NCI-H187 treated with DMSO at 0.1 percent for 48 hours (cell line): Measurements from ENCODE around the gene PLA2G4E.

ENCODE experiments used
- DNase-seq: peaks from one replicate; lab custom pipeline; 2025; lab: John Stamatoyannopoulos, UW

PLA2G4E gene

DNA sequence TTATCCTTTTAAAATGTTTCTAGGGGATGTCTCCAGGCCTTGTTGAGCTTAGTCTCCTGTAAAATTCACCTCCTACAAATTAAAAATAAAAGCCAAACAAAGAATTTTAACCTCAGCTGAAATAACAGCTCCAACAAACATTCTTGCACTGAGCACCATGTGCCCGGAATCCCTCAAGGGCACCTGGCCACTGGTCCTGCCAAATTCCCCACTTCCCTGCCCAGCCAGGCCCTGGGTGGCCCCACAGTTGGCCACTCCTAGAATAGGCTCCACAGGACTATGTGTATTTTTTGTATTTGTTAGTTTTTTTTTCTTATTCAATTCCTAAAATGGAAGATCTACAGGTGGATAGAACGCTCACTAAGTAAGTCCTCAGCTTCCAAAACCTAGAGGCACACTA lies 33.1 kb upstream of the PLA2G4E start:
- DNase-seq: no peak

- no peak for DNase-seq
These were observed 32.2 kb upstream of the PLA2G4E start for GRCh38 chr15:42053010-42053409.

DNA sequence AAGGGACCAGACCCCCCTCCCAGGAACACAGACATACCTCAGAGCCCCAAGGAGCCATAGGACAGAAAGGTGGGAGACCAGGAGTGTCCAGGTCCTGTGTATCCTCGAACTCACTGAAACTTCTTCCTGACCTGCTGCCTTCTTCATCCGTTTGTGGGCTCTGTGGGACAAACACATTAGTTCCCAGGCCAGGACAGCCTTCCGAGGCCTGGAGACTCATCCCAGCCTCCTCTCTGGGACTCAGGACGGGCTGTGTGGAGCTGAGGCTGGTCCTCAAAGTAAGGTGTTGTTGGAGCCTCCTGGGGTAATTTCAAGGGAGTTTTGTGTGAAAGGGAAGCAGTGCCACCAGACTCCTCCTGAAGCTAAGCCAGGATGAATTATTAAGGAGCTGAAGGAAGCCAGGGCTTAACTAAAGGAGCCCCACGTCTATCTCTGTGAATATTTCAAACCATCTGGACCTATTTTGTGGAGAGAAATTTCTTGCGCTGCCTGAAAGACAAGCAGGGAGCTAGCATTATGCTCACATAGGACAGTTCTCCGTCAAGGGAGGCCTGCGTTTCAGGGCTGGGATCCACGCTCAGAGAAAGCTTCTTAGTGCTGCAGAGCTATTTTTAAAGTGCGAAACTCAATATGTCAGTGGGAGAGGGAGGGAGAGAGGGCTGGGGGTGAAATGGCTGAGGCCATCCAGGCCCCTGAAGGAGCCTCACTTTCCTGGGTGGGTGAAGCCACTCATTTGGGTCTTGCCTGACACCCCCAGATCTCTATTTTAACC lies 29.8 kb upstream of the PLA2G4E start:
- no peak for DNase-seq

DNA sequence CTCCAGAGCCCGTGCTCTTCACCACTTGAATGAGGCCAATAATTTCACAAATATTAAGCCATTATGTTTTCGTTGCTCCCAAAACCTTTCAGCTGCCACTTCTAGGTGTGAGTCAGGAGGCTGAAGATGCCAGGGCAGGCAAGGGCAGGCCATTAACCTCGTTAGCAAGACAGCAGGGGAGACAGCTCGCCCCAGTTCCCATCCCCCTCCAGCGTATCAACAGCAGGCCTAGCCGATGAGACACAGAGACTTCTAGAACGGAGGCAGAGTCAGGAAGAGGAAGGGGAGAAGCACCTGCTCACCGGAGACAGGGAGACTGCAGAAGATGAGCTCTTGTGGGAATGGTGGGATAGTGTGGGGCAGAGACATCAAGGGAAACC lies 28.0 kb upstream of the PLA2G4E start:
- DNase-seq: no peak

GRCh38 chr15:42048080-42048820 lies 27.4 kb upstream of the PLA2G4E start:
- DNase-seq: no peak

DNA sequence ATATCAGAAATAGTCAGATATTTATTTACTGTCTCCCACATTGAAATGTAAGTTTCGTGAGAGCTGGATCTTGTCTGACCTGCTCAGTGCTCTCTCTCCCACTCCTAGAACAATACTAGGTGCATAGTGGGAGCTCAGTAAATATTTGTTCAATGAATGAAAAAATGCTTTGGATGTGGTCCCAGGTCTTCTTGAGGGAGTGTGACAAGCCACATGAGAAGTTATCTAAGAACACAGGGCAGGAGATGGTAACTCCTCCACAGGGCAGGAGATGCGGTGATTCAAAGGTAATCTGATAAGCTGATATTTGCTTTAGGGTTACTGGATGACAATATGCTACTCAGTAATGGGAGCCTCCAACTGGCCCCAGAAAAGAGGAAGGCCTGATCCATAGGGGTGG lies 25.8 kb upstream of the PLA2G4E start:
- no peak for DNase-seq

DNA sequence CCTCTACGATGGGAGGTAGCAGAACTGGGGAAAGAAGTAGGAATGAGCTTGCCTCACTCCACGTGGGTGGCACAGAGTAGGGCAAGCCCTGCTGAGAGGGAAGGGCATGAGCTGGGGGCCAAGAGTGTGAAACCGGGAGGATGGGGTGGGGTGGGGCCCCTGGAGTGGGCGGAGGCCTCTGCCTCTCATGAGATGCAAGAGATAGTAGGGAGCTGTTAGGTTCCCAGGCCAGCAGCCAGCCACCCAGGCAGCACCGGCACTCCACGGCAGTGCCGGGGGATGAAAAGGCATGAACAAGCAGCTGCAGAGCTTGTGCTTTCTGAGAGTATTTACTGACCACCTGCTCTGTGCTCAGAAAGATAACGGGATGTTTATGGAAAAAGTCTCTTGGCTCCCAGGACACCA lies 24.4 kb upstream of the PLA2G4E start:
- DNase-seq: no peak

- DNase-seq: no peak
These were observed 22.0 kb upstream of the PLA2G4E start for GRCh38 chr15:42042602-42043400.

DNA sequence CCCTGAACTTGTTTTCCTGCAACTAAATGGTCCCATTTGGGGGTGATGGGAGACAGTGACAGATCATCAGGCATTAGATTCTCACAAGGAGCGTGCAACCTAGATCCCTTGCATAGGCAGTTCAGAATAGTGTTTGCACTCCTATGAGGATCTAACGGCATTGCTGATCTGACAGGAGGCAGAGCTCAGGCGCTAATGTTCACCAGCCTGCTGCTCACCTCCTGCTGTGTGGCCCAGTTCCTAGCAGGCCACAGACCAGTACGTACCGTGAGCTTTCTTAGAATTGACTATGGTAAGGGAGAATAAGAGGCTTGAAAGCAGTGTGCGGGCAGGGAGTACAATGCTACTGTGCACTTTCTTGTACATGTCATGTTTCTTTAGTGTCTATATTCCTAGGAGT lies 17.6 kb upstream of the PLA2G4E start:
- DNase-seq: no peak

DNA sequence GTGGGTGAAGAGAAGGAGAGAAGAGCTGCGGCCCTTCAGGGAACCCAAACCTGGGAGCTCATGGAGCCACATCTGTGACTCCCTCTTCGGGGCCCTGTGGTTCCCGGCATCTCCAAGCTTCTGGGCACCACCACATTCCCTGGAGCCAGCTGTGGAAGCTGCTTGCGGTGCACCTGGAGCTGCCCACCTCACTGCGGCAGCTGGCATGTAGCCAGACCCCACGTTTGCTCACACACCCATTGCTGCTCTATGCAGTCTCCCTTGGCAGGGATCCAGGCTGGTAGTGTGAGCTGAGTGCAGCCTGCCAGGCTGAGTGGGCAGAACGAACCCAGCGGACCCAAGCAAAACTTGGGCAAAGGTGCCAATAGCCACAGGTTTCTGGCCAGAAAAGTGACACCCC lies 16.8 kb upstream of the PLA2G4E start:
- no peak for DNase-seq

DNA sequence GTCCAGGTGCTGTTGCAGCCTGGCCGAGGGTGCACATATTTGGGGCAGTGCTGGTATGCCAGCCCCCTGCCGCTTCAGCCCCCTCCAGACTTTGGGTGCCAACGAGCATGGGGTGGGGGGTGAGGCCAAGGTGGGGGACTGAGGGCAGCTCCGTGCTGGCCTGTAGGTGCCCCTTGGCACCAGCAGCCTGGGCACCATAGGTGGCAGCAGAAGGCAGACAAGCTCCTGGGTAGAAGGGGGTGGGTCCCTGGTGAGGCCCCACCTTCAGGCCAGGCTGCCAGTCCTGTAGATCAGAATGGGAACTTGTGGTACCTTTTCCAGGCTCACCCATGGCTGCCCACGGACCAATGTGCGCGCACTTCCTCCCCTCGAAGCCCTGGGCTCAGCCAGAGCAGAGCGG lies 16.1 kb upstream of the PLA2G4E start:
- no peak for DNase-seq

DNA sequence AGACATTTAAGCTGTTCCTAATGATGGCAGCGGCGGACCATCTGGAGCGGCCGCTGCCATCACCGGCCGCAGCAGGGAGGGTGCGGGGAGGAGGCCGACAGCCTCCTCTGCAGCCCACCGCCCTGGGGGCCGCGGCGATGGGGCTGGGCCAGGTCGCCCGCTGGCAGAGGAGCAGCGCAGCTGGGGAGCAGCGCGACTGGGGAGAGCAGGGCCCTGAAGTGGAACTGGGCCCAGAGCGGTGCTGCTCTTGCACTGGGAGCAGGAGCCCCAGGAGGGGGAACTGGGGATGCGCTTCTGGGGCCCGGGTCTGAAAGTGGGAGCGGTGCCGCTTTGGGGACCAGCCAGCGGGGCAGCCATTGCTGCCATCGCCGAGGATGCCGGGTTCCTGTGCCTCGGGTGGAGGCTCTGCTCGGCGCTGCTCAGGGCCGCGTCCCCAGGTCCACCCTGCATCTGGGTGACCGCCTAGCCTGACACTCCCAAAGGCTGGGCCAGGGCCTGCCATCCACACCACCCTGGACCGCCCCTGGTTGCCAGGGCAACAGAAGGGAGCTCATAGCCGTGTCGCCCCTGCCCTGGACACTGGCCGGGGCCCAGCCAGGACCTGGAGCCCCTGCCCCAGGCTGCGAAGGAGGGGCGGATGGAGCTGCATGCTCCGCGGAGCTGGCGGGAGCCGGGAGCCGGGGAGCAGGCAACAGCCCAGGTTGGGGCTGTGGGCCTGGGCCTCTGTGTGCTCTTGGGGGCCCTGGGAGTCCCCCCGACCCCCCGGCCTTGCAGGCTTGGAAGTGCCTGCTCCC lies 15.5 kb upstream of the PLA2G4E start:
- DNase-seq: no peak

- no peak for DNase-seq
These were observed 14.6 kb upstream of the PLA2G4E start for GRCh38 chr15:42035435-42035761.

DNA sequence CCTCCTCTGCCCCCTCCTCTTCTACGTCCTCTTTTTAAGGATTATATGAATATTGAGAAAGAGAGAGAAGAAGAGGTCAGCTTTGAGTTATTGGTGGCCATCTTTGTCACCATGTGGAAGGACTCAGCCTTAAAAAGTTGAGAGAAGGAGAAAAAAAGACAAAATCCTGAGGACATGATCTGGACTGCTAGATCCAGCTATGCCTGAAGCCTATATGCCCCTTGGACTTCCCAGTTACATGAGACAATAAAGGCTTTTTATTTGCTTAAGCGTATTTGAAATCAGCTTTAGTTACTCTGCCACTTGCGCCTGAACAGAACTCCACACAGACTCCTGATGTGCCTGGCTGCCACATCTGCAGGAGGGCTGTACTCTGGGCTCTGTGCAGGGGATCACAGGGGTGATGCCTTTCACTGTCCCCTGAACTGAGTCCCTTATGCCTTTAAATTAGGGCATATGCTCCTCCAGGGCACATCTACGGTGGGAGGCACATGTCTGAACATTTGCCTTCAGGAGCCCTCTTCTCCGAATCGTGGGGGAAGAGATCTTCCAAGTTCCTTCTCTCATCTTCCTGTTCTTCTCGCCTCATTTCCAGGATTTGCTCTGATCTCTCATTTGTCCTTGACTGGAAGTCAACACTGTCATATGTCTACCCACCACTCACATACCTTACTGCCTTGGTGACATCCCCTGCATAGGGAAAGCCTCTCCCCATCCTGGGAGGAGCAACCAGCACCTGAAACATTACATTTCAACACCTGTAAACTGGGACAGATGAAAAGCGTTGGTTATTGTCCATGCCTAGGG lies 14.0 kb upstream of the PLA2G4E start:
- DNase-seq: no peak

DNA sequence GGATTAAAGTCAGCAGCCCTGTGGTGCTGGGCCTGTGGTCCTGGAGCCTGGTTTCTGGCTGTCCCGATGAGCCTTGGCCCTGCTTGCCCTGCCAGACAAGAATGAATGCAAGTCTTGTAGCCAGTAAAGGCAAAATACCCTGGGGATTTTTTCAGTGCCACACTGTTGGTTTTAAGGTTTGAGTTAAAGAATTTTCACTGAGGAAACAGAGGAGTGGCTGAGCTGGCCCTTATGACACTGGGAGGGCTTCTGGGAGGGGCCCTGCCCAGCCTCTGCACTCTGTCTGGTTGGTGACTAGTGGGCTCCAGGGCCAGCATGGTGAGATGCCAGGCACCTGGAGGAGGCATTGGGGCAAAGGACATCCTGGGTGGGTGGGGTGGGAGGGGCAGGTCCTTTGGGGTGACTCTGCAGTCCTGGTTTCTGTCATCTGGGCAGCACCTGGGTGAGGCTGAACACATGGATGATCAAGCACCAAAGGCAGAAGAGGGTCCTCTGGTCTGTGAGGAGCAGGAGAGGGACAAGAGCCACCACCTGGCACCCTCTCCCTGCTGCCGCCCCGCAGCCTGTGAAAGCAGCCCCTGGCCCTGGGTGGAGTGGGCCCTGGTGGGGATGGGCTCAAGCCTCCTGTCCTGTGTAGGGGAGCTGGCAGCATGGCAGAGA lies 12.5 kb upstream of the PLA2G4E start:
- no peak for DNase-seq

GRCh38 chr15:42032376-42033213 lies 11.8 kb upstream of the PLA2G4E start:
- no peak for DNase-seq

GRCh38 chr15:42031198-42031915 lies 10.5 kb upstream of the PLA2G4E start:
- DNase-seq: no peak

- no peak for DNase-seq
These were observed 6.7 kb upstream of the PLA2G4E start for GRCh38 chr15:42027521-42027920.

DNA sequence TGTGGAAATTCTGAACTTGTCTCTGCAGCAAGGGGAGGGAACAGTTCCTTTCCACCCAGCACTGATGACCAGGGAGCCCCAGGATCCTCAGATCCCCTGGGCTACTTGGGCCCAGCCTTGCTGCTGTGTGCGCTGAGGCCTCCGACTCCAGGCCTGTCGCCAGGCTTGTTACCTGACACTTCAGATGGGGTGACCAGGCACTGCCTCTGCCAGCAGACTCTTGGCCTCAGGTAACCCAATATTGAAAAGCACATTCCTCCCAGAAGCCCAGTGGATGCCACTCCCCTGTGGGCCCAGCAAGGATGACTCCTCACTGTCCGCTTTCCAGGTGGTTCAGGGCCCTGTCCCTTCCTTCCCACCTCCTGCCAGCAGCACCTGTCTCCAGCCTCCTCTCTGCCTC lies 3.5 kb upstream of the PLA2G4E start:
- no peak for DNase-seq
